Stimulated activated effector memory CD8-positive, alpha-beta T cell treated with anti-CD3 and anti-CD28 coated beads, Interleukin-12 subunit alpha, Interleukin-12 subunit beta, amount 100 ng/mL, for 72 hours (primary cell): ENCODE measurements around the gene PRRT4.

ENCODE experiments used
- ATAC-seq: fragments of 150-1000 bp; cut with Tn5 transposase; 2 replicates; pipeline ENCODE4 v1.10.0; 2021
- DNase-seq, 2 donors: peaks; one replicate each; pipeline ENCODE4 v3.0.0; 2021 to 2022; ENCODE audit warnings: low spot score in 2 of 2
- H3K27ac Mint-ChIP-seq: one replicate; pipeline ENCODE4 v1.8.0; 2022; ENCODE audit warnings: mild to moderate bottlenecking, mixed read lengths
- H3K36me3 Mint-ChIP-seq: one replicate; pipeline ENCODE4 v1.8.0; 2022; ENCODE audit warnings: mild to moderate bottlenecking, mixed read lengths
- H3K4me1 Mint-ChIP-seq: one replicate; pipeline ENCODE4 v1.8.0; 2022; ENCODE audit warnings: mixed read lengths
- H3K4me3 Mint-ChIP-seq: one replicate; pipeline ENCODE4 v1.8.0; 2022; ENCODE audit warnings: mild to moderate bottlenecking, mixed read lengths
- H3K9me3 Mint-ChIP-seq: one replicate; pipeline ENCODE4 v1.8.0; 2022; ENCODE audit warnings: mixed read lengths

Gene PRRT4

GRCh38 chr7:128400566-128400965 is 39.1 kb upstream of the PRRT4 start:
- no peak for DNase-seq
- Mint-ChIP-seq H3K36me3 (peaks cover 88% of the 10 kb centered on the region), H3K27ac (no peak overlapping the region), H3K9me3 (no peaks in the 10 kb centered on the region), H3K4me3 (no peak overlapping the region), H3K4me1 (peaks cover 29% of the 10 kb centered on the region)
- no peak for ATAC-seq

DNA sequence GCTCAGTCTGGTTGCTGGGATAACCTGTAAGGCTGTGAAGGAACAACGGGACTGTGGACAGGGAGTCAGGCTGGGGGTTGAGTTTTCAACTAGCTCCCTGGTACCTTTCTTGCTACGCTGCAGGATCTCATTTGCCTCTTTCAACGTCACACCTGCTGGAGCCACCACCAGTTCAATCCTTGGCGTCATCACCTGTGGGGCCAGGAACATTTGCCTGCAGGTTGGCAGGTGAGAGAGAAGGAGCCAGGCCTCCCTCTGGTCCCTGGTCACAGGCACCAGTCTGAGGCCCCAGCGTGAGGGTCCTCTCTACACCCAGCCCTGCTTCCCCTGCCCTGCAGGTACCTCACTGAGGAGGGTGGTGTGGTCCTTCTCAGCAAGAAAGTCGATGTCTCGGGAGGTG is 38.5 kb upstream of the PRRT4 start:
- Mint-ChIP-seq H3K9me3 (no peaks in the 10 kb centered on the region), H3K36me3 (peaks cover 90% of the 10 kb centered on the region), H3K27ac (no peak overlapping the region), H3K4me3 (no peak overlapping the region), H3K4me1 (peaks cover 27% of the 10 kb centered on the region)
- DNase-seq = no peak
- no peak for ATAC-seq

GRCh38 chr7:128398841-128399135 is 37.3 kb upstream of the PRRT4 start:
- Mint-ChIP-seq H3K9me3 (no peaks in the 10 kb centered on the region), H3K4me3 (no peak overlapping the region), H3K4me1 (peaks cover 15% of the 10 kb centered on the region), H3K27ac (no peak overlapping the region), H3K36me3 (peaks cover 95% of the 10 kb centered on the region)
- ATAC-seq (no peak), DNase-seq (no peak)

GRCh38 chr7:128398016-128398840 is 36.7 kb upstream of the PRRT4 start:
- Mint-ChIP-seq H3K4me3 (no peak overlapping the region), H3K4me1 (peaks cover 10% of the 10 kb centered on the region), H3K9me3 (no peaks in the 10 kb centered on the region), H3K36me3 (peaks cover 90% of the 10 kb centered on the region), H3K27ac (no peak overlapping the region)
- DNase-seq (no peak), ATAC-seq (no peak)

DNA sequence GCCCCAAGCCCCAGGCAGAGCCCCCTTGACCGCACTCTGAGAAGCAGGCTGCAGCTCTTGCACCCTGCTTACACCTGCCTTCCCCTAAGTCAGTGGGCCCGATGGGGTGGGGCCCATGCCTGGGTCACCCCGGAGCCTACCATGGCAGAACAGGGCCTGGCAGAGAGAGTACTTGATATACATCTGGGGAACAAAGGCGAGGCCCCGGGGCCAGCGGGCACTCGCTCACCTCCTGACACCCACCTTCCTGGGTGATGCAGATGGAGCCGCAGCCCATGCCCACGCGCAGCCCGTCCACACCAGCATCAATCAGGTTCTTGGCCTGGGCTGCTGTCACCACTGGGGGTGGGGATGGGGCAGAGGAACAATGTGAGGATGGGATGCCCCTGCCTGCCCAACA is 34.9 kb upstream of the PRRT4 start:
- ATAC-seq (no peak), DNase-seq (no peak)
- no peaks in the 10 kb centered on the region for H3K9me3 Mint-ChIP-seq
- H3K27ac Mint-ChIP-seq = no peak overlapping the region
- H3K36me3 Mint-ChIP-seq = peaks cover 73% of the 10 kb centered on the region
- H3K4me3 Mint-ChIP-seq = no peak overlapping the region
- peaks cover 6% of the 10 kb centered on the region for H3K4me1 Mint-ChIP-seq

GRCh38 chr7:128395748-128396147 is 34.3 kb upstream of the PRRT4 start:
- DNase-seq (no peak), ATAC-seq (no peak)
- H3K27ac Mint-ChIP-seq = no peak overlapping the region
- no peak overlapping the region for H3K4me3 Mint-ChIP-seq
- peaks cover 67% of the 10 kb centered on the region for H3K36me3 Mint-ChIP-seq
- no peaks in the 10 kb centered on the region for H3K9me3 Mint-ChIP-seq
- H3K4me1 Mint-ChIP-seq = no peaks in the 10 kb centered on the region

GRCh38 chr7:128394904-128395496 is 33.5 kb upstream of the PRRT4 start:
- H3K4me3 Mint-ChIP-seq = no peak overlapping the region
- no peak for DNase-seq

GRCh38 chr7:128393526-128394330 is 32.2 kb upstream of the PRRT4 start:
- Mint-ChIP-seq H3K4me1 (no peaks in the 10 kb centered on the region), H3K9me3 (no peaks in the 10 kb centered on the region), H3K27ac (no peak overlapping the region), H3K4me3 (no peak overlapping the region), H3K36me3 (peaks cover 47% of the 10 kb centered on the region)
- no peak for ATAC-seq
- no peak for DNase-seq

More at GRCh38 chr7:128394904-128395496, 33.5 kb upstream of the PRRT4 start:
- no peak overlapping the region for H3K27ac Mint-ChIP-seq
- no peaks in the 10 kb centered on the region for H3K9me3 Mint-ChIP-seq
- no peaks in the 10 kb centered on the region for H3K4me1 Mint-ChIP-seq
- peaks cover 60% of the 10 kb centered on the region for H3K36me3 Mint-ChIP-seq
- no peak for ATAC-seq

GRCh38 chr7:128392446-128393327 is 31.2 kb upstream of the PRRT4 start:
- no peak overlapping the region for H3K4me3 Mint-ChIP-seq
- H3K36me3 Mint-ChIP-seq = peaks cover 37% of the 10 kb centered on the region
- DNase-seq = peak in 1 of 2 donors; percentile 43
- no peak for ATAC-seq
- no peaks in the 10 kb centered on the region for H3K9me3 Mint-ChIP-seq
- H3K27ac Mint-ChIP-seq = no peak overlapping the region
- H3K4me1 Mint-ChIP-seq = peaks cover 1% of the 10 kb centered on the region

DNA sequence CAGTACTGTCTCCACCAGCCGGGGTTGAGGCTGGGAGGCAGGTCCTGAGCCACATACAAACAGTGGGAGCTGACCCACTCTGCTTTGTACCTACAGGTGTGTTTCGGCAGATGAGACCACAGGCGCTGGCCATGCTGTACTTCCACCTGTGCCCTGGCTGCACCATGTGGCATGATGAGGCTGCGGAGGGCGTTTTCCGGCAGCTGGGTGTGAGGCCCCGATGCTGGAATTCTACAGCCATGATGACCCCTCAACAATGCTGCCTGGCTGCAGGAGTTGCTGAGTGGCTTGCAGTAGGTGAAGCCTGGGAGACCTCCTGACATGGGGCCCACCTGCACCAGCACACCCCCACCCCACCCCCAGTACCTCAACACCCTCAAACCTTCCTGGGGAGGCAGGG is 30.3 kb upstream of the PRRT4 start:
- DNase-seq = no peak

DNA sequence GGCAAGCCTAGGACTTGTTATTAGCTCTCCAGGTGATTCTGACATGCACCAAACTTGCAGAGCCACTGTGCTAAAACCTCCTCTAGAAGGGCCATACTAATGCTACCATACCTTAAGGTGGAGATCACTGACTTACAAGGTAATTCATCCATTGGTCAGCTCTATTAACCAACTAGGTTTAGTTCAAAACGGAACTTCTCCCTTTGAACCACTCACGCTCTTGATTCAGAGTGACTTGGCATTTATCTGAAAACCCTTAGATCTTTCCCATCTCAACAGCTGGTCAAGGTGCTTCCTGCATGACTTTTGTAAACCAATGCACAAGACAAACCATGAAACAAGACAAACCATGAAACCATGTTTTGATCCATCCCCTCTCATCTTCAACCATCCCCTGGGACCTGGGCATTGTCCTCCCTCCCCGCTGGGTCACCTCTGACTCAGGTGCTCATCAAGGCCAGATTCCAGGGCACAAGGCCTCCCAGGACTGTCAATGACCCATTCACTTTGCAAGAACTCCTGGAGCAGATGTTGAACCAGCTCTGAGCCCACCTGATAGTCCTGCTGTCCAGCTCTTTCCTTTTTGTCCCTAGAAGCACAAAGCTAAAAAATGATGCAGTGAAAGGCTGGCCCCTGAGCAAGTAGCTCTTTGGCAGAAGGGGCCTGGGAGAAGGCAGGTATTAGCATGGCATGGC is 29.5 kb upstream of the PRRT4 start:
- no peak for DNase-seq
- ATAC-seq = no peak
- Mint-ChIP-seq H3K9me3 (no peaks in the 10 kb centered on the region), H3K27ac (no peak overlapping the region), H3K36me3 (peaks cover 20% of the 10 kb centered on the region), H3K4me1 (peaks cover 5% of the 10 kb centered on the region), H3K4me3 (no peak overlapping the region)

More for the DNA sequence above, 30.3 kb upstream of the PRRT4 start:
- ATAC-seq = no peak
- H3K27ac Mint-ChIP-seq = no peak overlapping the region
- no peaks in the 10 kb centered on the region for H3K9me3 Mint-ChIP-seq
- no peak overlapping the region for H3K4me3 Mint-ChIP-seq
- H3K4me1 Mint-ChIP-seq = peaks cover 5% of the 10 kb centered on the region
- peaks cover 28% of the 10 kb centered on the region for H3K36me3 Mint-ChIP-seq

DNA sequence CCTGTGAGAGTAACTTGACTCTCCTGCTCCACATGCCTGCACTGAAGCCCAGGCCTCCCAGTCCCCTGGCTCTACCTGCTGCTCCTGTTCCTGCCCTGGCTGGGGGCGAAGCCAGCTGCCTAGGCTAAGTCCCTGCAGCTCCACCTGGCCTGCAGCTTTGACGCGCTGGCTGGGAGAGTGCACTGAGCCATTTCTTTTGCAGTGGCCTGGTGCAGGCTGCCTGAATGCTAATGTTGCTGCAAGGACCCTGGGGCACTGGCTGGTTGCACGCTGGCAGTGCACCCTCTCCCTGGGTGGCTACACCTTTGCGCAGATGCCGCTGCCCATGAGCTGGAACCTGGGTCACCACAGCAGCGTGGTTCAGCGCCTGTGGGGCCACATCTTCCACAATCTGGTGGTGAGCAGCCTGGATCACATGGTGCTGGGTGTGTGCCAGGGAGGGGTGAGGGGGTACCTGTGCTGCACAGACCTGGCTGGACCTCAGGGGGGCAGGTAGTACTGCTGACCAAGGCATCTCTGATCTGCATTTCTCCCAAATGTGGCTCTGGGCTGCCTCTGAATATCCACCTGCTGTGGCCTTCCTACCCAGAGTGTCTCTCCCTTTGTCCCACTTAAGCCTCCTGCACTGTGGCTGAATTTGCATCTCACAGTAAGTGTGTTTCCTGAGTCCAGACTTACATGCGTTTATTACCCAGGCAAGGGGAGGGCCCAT is 28.3 kb upstream of the PRRT4 start:
- no peak for DNase-seq
- no peak overlapping the region for H3K27ac Mint-ChIP-seq

GRCh38 chr7:128389085-128389617 is 27.7 kb upstream of the PRRT4 start:
- peaks cover 4% of the 10 kb centered on the region for H3K36me3 Mint-ChIP-seq
- DNase-seq = peak in 1 of 2 donors; percentile 46
- ATAC-seq = no peak
- no peak overlapping the region for H3K4me3 Mint-ChIP-seq
- H3K4me1 Mint-ChIP-seq = peaks cover 5% of the 10 kb centered on the region
- H3K27ac Mint-ChIP-seq = no peak overlapping the region
- no peaks in the 10 kb centered on the region for H3K9me3 Mint-ChIP-seq

More for the DNA sequence above, 28.3 kb upstream of the PRRT4 start:
- Mint-ChIP-seq H3K36me3 (peaks cover 11% of the 10 kb centered on the region), H3K4me1 (peaks cover 5% of the 10 kb centered on the region), H3K9me3 (no peaks in the 10 kb centered on the region), H3K4me3 (no peak overlapping the region)
- no peak for ATAC-seq

DNA sequence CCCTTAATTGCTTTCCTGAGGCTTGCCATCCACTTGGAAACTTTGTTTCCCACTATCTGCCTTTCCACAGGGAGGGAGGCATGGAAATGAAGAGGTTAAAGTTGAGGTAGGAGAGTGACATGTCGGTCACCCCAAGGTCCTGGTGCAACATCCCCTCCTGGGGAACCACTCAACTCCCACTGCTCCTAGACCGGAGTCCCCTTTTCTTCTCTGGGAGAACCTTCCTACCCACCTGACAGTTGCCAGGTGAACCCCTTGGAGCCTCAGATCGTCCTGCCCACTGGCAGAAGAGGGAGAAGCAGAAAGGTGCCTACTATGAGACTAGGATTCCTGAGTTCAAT is 26.6 kb upstream of the PRRT4 start:
- DNase-seq = peak in 1 of 2 donors; percentile 50
- no peak for ATAC-seq
- Mint-ChIP-seq H3K9me3 (no peaks in the 10 kb centered on the region), H3K36me3 (no peaks in the 10 kb centered on the region), H3K4me3 (no peak overlapping the region), H3K4me1 (peaks cover 5% of the 10 kb centered on the region), H3K27ac (no peak overlapping the region)
